ENCODE results near the gene OGA. TPM values are rescaled to one million over a fixed set of nuclear protein-coding genes. Genes with fewer than 3 reads are reported as not detected.

OGA gene
- total RNA-seq, 3 donors from 2014 or later (not counting 1 experiment from before 2014, with no cell fraction given) = 427 to 488 (median 481) TPM

DNA sequence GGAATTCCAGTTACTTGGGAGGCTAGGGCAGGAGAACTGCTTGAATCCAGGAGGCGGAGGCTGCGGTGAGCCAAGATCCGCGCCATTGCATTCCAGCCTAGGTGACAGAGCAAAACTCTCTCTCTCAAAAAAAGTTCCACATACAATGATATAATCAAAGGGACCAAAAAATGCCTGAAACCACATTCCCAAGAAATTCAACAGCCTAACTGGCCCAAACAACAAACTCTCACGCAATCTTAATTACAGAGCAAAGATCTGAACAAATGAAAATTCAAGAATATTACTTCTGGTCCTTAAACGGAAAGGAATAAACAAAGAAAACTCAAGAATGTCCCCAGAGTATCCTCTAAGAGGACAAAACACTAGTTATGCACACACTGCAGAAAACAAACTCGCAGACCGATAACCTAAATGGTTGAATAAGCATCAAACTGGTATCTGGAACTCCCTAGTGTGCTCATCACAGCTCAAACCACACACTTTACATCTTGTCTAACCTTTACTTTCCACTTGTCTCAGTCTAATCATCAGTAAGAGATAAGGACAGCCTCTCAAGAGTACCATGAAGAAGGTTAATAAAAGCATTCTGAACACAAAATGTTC, 3.7 kb downstream of the OGA start:
- Histone ChIP-seq H3K27me3 (ENCODE audit: control insufficient read depth, insufficient read depth, low read length) (no peaks in the 10 kb centered on the region), H3K4me1 (ENCODE audit: control insufficient read depth, insufficient read depth, low read length) (peaks cover 30% of the 10 kb centered on the region), H3K4me3 (ENCODE audit: low read length) (peak overlapping the region; percentile 95), H3K9me3 (ENCODE audit: control insufficient read depth, insufficient read depth, low read length) (no peaks in the 10 kb centered on the region), H3K36me3 (ENCODE audit: control insufficient read depth, insufficient read depth, low read length) (peaks cover 25% of the 10 kb centered on the region), H3K27ac (ENCODE audit: low read length) (peak overlapping the region; percentile 11)
- WGBS (ENCODE audit: insufficient coverage) = 63% methylated on average over 8 of the region's 8 CpGs
- no peak for TF ChIP-seq CTCF (IDR thresholded peaks at IDR 0.05)
- H3K36me3 Mint-ChIP-seq = peaks cover 7% of the 10 kb centered on the region
- H3K27ac Mint-ChIP-seq = peak overlapping the region; percentile 89 to 90
- H3K27me3 Mint-ChIP-seq (ENCODE audit: low read depth in 2 of 2) = no peaks in the 10 kb centered on the region
- H3K4me1 Mint-ChIP-seq = peaks cover 63 to 67% of the 10 kb centered on the region in 2 donors
- intact Hi-C loops (cut with micrococcal nuclease) = no loop called here
- DNase-seq = peak in 1 of 2 donors; percentile 31
- no peak for ATAC-seq
- H3K9me3 Mint-ChIP-seq = no peaks in the 10 kb centered on the region
- peak overlapping the region; percentile 97 for H3K4me3 Mint-ChIP-seq

- no peak for TF ChIP-seq CTCF (IDR thresholded peaks at IDR 0.05)
- Histone ChIP-seq H3K27me3 (ENCODE audit: control insufficient read depth, insufficient read depth, low read length) (no peaks in the 10 kb centered on the region), H3K36me3 (ENCODE audit: control insufficient read depth, insufficient read depth, low read length) (peaks cover 44% of the 10 kb centered on the region), H3K4me1 (ENCODE audit: control insufficient read depth, insufficient read depth, low read length) (peaks cover 19% of the 10 kb centered on the region), H3K4me3 (ENCODE audit: low read length) (no peak overlapping the region), H3K27ac (ENCODE audit: low read length) (no peak overlapping the region), H3K9me3 (ENCODE audit: control insufficient read depth, insufficient read depth, low read length) (no peaks in the 10 kb centered on the region)
- DNase-seq = no peak
- Mint-ChIP-seq H3K4me3 (peak overlapping the region; percentile 25), H3K4me1 (peaks cover 50 to 56% of the 10 kb centered on the region in 2 donors), H3K36me3 (peaks cover 1% of the 10 kb centered on the region), H3K27me3 (ENCODE audit: low read depth in 2 of 2) (no peaks in the 10 kb centered on the region), H3K27ac (peak overlapping the region; percentile 65 to 90), H3K9me3 (no peaks in the 10 kb centered on the region)
- intact Hi-C loops (cut with micrococcal nuclease) = no loop called here
- ATAC-seq = no peak
- 64% methylated on average over 2 of the region's 4 CpGs for WGBS (ENCODE audit: insufficient coverage)
These were observed 5.6 kb downstream of the OGA start for GRCh38 chr10:101812606-101813005.

DNA sequence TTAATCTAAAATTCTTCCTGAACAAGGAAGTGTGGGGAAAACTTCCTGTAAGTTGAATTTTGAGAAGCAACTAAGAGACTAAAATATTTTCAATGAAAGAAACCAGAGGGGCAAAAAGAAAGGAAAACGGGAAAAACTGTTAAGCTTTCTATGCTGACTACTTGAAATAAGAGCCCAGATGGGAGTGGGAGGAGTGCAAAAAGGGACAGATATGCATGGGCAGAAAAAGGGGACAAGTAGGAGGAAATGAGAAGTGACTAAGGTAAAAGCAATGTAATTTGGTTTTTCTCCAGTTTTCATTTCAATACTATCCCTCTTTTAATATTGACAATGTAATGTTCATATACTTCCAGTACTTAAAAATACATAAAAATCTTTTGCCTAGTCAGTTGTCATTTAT, 11.1 kb downstream of the OGA start:
- 96% methylated on average over 1 of the region's 1 CpG for WGBS (ENCODE audit: insufficient coverage)
- Mint-ChIP-seq H3K36me3 (peaks cover 12% of the 10 kb centered on the region), H3K27ac (peak overlapping the region in 1 of 2 donors; percentile 70), H3K4me3 (no peak overlapping the region), H3K4me1 (peaks cover 10 to 12% of the 10 kb centered on the region in 2 donors), H3K27me3 (ENCODE audit: low read depth in 2 of 2) (no peaks in the 10 kb centered on the region), H3K9me3 (no peaks in the 10 kb centered on the region)
- ATAC-seq = no peak
- Histone ChIP-seq H3K36me3 (ENCODE audit: control insufficient read depth, insufficient read depth, low read length) (peaks cover 84% of the 10 kb centered on the region), H3K4me1 (ENCODE audit: control insufficient read depth, insufficient read depth, low read length) (peaks cover 4% of the 10 kb centered on the region), H3K9me3 (ENCODE audit: control insufficient read depth, insufficient read depth, low read length) (no peaks in the 10 kb centered on the region), H3K4me3 (ENCODE audit: low read length) (no peak overlapping the region), H3K27me3 (ENCODE audit: control insufficient read depth, insufficient read depth, low read length) (no peaks in the 10 kb centered on the region), H3K27ac (ENCODE audit: low read length) (no peak overlapping the region)
- DNase-seq = no peak
- no peak for TF ChIP-seq CTCF (IDR thresholded peaks at IDR 0.05)
- intact Hi-C loops (cut with micrococcal nuclease) = no loop called here

- Mint-ChIP-seq H3K4me3 (no peak overlapping the region), H3K27ac (no peak overlapping the region), H3K9me3 (no peaks in the 10 kb centered on the region), H3K4me1 (peaks cover 23 to 26% of the 10 kb centered on the region in 2 donors), H3K36me3 (peaks cover 28% of the 10 kb centered on the region), H3K27me3 (ENCODE audit: low read depth in 2 of 2) (no peaks in the 10 kb centered on the region)
- Histone ChIP-seq H3K27me3 (ENCODE audit: control insufficient read depth, insufficient read depth, low read length) (no peaks in the 10 kb centered on the region), H3K4me1 (ENCODE audit: control insufficient read depth, insufficient read depth, low read length) (peaks cover 2% of the 10 kb centered on the region), H3K9me3 (ENCODE audit: control insufficient read depth, insufficient read depth, low read length) (no peaks in the 10 kb centered on the region), H3K36me3 (ENCODE audit: control insufficient read depth, insufficient read depth, low read length) (peaks cover 87% of the 10 kb centered on the region), H3K27ac (ENCODE audit: low read length) (no peak overlapping the region), H3K4me3 (ENCODE audit: low read length) (no peak overlapping the region)
- DNase-seq = no peak
- WGBS (ENCODE audit: insufficient coverage) = 87% methylated on average over 3 of the region's 4 CpGs
- ATAC-seq = no peak
- intact Hi-C loops (cut with micrococcal nuclease) = no loop called here
- no peak for TF ChIP-seq CTCF (IDR thresholded peaks at IDR 0.05)
These were observed 14.7 kb downstream of the OGA start for GRCh38 chr10:101803511-101803910.

Measured in natural killer cell (primary cell).